Upper lobe of left lung (tissue), 4 donors: ENCODE measurements around the gene CEP162.

ENCODE experiments used
- CTCF ChIP-seq, 6 experiments: fragments of 450-650 bp in 4 of 6; fragments of 200-600 bp in 2 of 6; sonication (generic) in 2 of 6; IDR thresholded peaks; one replicate each; pipeline ENCODE4 v1.5.1; 2016 to 2019; ENCODE audit warnings: antibody characterized with exemption in 6 of 6
- POLR2AphosphoS5 ChIP-seq, 2 donors: sonication (generic); formaldehyde crosslinking; IDR thresholded peaks; one replicate each; pipeline ENCODE4 v1.5.1; 2017; ENCODE audit warnings: antibody characterized with exemption in 2 of 2

- no peak for TF ChIP-seq POLR2AphosphoS5 (IDR thresholded peaks at IDR 0.05)
- TF ChIP-seq CTCF (IDR thresholded peaks at IDR 0.05): no peak
Measured at GRCh38 chr6:84182001-84182400, 45.4 kb downstream of the CEP162 start.
